Measurements from ENCODE around the gene SRSF4.

Gene SRSF4

DNA sequence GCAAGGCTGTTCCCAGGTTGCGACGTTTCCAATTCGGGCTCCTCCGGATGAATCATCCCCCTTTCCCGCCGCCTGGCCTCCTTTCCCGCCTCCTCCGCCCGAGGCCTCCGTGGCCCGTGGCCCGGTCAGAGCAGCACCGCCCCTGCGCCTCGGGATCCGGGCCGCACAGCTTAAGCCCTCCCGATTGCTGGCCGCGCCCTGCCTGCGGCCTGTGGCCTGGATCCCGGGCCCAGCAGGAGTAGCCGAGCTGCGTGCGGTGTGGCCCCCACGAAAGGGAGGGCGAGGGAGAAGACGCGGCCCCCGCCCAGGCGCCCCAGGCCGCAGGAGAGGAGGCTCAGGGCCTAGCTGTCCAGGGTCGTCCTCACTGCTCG, 59.0 kb downstream of the SRSF4 start:
- Histone ChIP-seq H3K4me1 (ENCODE audit: insufficient read depth, low read length) (peaks cover 10% of the 10 kb centered on the region), H4K20me1 (ENCODE audit: insufficient read depth, low read length) (no peaks in the 10 kb centered on the region), H2AFZ (ENCODE audit: low read depth, low read length) (no peak overlapping the region), H3K27me3 (ENCODE audit: insufficient read depth, low read length, poor library complexity) (no peaks in the 10 kb centered on the region), H3K9me3 (ENCODE audit: insufficient read depth, low read length, severe bottlenecking) (no peaks in the 10 kb centered on the region), H3K9ac (ENCODE audit: low read depth, low read length) (no peak overlapping the region), H3K4me3 (ENCODE audit: low read depth in 1 of 2, low read length in 2 of 2) (no peak overlapping the region), H3K27ac (ENCODE audit: low read length) (no peak overlapping the region), H3K36me3 (ENCODE audit: insufficient read depth, low read length) (peaks cover 5% of the 10 kb centered on the region; the same call in 1 of the 2 replicates), H3K4me2 (ENCODE audit: insufficient read depth, low read length) (no peak overlapping the region), H3K79me2 (ENCODE audit: insufficient read depth, low read length) (no peaks in the 10 kb centered on the region)
- no peak for TF ChIP-seq EZH2 (IDR thresholded peaks at IDR 0.05; ENCODE audit: borderline replicate concordance, low read depth, low read length, severe bottlenecking)
- ATAC-seq (ENCODE audit: insufficient read depth, low read depth) (no peak), DNase-seq (no peak)

DNA sequence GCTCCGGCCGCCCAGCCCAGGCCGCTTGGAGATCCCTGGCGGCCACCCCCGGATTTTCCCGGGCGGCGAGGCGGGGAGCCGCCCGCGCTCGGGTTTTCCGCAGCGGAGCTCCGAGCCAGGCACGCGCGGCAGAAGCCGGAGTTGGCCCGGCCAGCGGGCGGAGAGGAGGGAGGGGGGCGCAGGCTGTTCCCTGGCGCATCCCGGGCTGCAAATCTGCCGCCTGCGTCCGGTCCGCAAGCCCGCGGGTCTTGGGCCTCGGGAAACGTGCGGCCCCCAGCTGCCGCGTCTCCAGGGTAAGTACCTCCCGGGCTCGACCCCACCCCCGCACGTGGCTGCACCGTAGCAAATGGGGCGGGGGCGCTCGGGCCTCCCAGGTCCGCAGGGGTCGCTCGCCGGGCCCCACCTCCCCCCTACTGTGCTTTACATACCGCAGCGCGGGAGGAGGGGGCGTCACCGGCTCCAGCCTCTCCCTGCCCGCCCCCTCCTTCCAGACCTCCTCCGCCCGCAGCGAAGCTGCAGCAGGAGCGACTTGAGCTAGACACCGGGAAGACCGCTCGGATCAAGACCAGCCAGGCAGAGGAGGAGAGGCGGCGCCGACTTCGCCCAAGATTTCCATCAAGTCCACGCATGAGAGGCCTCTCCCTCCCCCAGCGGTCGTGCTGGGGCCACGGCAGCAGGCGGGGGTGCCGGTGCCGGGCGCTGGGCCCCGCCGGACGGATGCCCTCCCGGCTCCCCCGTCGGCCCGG, 59.6 kb downstream of the SRSF4 start:
- Histone ChIP-seq H4K20me1 (ENCODE audit: insufficient read depth, low read length) (no peaks in the 10 kb centered on the region), H3K9ac (ENCODE audit: low read depth, low read length) (no peak overlapping the region), H3K4me1 (ENCODE audit: insufficient read depth, low read length) (peaks cover 10% of the 10 kb centered on the region), H3K27ac (ENCODE audit: low read length) (no peak overlapping the region), H3K79me2 (ENCODE audit: insufficient read depth, low read length) (no peaks in the 10 kb centered on the region), H3K4me2 (ENCODE audit: insufficient read depth, low read length) (no peak overlapping the region), H3K36me3 (ENCODE audit: insufficient read depth, low read length) (peaks cover 10% of the 10 kb centered on the region), H2AFZ (ENCODE audit: low read depth, low read length) (no peak overlapping the region), H3K9me3 (ENCODE audit: insufficient read depth, low read length, severe bottlenecking) (no peaks in the 10 kb centered on the region), H3K27me3 (ENCODE audit: insufficient read depth, low read length, poor library complexity) (no peaks in the 10 kb centered on the region), H3K4me3 (ENCODE audit: low read depth in 1 of 2, low read length in 2 of 2) (no peak overlapping the region)
- DNase-seq: no peak
- ATAC-seq (ENCODE audit: insufficient read depth, low read depth): no peak
- TF ChIP-seq, protein P1, sequence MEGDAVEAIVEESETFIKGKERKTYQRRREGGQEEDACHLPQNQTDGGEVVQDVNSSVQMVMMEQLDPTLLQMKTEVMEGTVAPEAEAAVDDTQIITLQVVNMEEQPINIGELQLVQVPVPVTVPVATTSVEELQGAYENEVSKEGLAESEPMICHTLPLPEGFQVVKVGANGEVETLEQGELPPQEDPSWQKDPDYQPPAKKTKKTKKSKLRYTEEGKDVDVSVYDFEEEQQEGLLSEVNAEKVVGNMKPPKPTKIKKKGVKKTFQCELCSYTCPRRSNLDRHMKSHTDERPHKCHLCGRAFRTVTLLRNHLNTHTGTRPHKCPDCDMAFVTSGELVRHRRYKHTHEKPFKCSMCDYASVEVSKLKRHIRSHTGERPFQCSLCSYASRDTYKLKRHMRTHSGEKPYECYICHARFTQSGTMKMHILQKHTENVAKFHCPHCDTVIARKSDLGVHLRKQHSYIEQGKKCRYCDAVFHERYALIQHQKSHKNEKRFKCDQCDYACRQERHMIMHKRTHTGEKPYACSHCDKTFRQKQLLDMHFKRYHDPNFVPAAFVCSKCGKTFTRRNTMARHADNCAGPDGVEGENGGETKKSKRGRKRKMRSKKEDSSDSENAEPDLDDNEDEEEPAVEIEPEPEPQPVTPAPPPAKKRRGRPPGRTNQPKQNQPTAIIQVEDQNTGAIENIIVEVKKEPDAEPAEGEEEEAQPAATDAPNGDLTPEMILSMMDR (IDR thresholded peaks at IDR 0.05; ENCODE audit: borderline replicate concordance, extremely low read depth, low read length, poor library complexity, severe bottlenecking): no peak
- no peak for TF ChIP-seq EZH2 (IDR thresholded peaks at IDR 0.05; ENCODE audit: borderline replicate concordance, low read depth, low read length, severe bottlenecking)

DNA sequence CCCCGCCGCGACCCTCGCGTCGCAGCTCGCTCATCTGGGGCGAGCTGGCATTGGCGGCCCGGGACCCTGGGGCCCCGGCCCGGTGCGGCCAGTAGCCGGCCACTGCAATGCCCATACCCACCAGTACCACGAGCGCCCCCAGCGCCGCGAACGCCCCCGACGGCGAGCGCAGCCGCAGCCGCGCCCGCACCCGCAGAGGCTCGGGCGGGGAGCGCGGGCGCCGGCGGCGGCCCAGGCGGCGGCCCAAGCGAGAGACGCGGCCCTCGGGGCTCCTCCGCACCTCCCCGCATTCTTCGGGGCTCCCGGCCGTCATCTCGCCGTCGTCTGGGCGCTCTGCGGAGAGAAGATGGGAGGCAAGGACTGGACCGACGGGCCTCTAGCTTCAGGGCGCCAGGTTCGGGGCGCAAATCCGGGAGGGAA, 60.2 kb downstream of the SRSF4 start:
- Histone ChIP-seq H3K27ac (ENCODE audit: low read length) (no peak overlapping the region), H3K9ac (ENCODE audit: low read depth, low read length) (no peak overlapping the region), H3K36me3 (ENCODE audit: insufficient read depth, low read length) (peaks cover 16% of the 10 kb centered on the region), H3K9me3 (ENCODE audit: insufficient read depth, low read length, severe bottlenecking) (no peaks in the 10 kb centered on the region), H3K4me1 (ENCODE audit: insufficient read depth, low read length) (peaks cover 10% of the 10 kb centered on the region), H3K4me3 (ENCODE audit: low read depth in 1 of 2, low read length in 2 of 2) (no peak overlapping the region), H2AFZ (ENCODE audit: low read depth, low read length) (no peak overlapping the region), H3K4me2 (ENCODE audit: insufficient read depth, low read length) (no peak overlapping the region), H3K27me3 (ENCODE audit: insufficient read depth, low read length, poor library complexity) (no peaks in the 10 kb centered on the region), H4K20me1 (ENCODE audit: insufficient read depth, low read length) (no peaks in the 10 kb centered on the region), H3K79me2 (ENCODE audit: insufficient read depth, low read length) (no peaks in the 10 kb centered on the region)
- TF ChIP-seq, protein P1 (IDR thresholded peaks at IDR 0.05; ENCODE audit: borderline replicate concordance, extremely low read depth, low read length, poor library complexity, severe bottlenecking): no peak
- no peak for TF ChIP-seq EZH2 (IDR thresholded peaks at IDR 0.05; ENCODE audit: borderline replicate concordance, low read depth, low read length, severe bottlenecking)
- DNase-seq: no peak
- no peak for ATAC-seq (ENCODE audit: insufficient read depth, low read depth)

DNA sequence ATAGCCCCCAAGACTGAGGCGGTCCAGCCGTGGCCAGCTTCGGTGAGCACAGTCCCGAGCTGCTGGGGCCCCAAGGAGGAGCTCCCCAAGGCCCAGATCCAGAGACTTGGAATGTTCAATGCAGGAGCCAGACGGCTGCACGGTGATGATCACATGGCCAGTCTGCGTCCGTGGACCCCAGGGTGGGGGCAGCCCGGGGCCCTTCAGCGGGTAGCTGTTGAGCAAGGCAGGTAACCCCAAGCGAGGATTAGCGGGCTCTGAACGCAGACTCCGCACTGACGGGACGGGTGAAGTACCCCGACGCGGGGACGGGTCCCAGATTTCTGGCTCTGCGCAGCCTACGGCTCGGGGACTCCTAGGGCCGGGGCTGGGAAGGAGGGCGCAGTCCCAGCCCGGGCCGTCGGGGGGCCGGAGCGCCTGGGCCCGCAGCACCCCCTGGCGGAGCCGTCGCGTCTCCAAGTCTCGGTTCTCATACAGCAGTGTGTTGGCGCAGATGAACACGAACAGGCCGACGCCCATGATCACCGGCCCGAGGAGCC, 60.7 kb downstream of the SRSF4 start:
- H3K27ac ChIP-seq (ENCODE audit: low read length): no peak overlapping the region
- H3K4me1 ChIP-seq (ENCODE audit: insufficient read depth, low read length): peaks cover 10% of the 10 kb centered on the region
- DNase-seq: no peak
- peaks cover 19% of the 10 kb centered on the region for H3K36me3 ChIP-seq (ENCODE audit: insufficient read depth, low read length)
- H3K27me3 ChIP-seq (ENCODE audit: insufficient read depth, low read length, poor library complexity): no peaks in the 10 kb centered on the region
- H3K9ac ChIP-seq (ENCODE audit: low read depth, low read length): no peak overlapping the region
- no peaks in the 10 kb centered on the region for H3K79me2 ChIP-seq (ENCODE audit: insufficient read depth, low read length)
- no peak for ATAC-seq (ENCODE audit: insufficient read depth, low read depth)
- no peaks in the 10 kb centered on the region for H4K20me1 ChIP-seq (ENCODE audit: insufficient read depth, low read length)
- no peak overlapping the region for H2AFZ ChIP-seq (ENCODE audit: low read depth, low read length)
- H3K4me2 ChIP-seq (ENCODE audit: insufficient read depth, low read length): no peak overlapping the region
- no peak overlapping the region for H3K4me3 ChIP-seq (ENCODE audit: low read depth in 1 of 2, low read length in 2 of 2)
- TF ChIP-seq, protein P1 (IDR thresholded peaks at IDR 0.05; ENCODE audit: borderline replicate concordance, extremely low read depth, low read length, poor library complexity, severe bottlenecking): no peak
- no peak for TF ChIP-seq EZH2 (IDR thresholded peaks at IDR 0.05; ENCODE audit: borderline replicate concordance, low read depth, low read length, severe bottlenecking)
- H3K9me3 ChIP-seq (ENCODE audit: insufficient read depth, low read length, severe bottlenecking): no peaks in the 10 kb centered on the region

Measured in DND-41 (cell line).